AG04449 (cell line): ENCODE measurements around the gene WFDC2.
A peak's percentile ranks its signal among the peaks of the same experiment; 100 is the strongest.

Experiments
- CTCF ChIA-PET: fragments of 350-600 bp; formaldehyde crosslinking; extraction: SDS; loops from one replicate; lab custom pipeline; 2021; ENCODE audit warnings: antibody characterized with exemption; lab: Yijun Ruan, JAX
- POLR2A ChIA-PET: fragments of 400-600, 350-600 bp; formaldehyde crosslinking; extraction: SDS; loops from one replicate; lab custom pipeline; 2020; ENCODE audit warnings: antibody characterized with exemption, inconsistent platforms; lab: Yijun Ruan, JAX
- DNase-seq: peaks from one replicate; pipeline ENCODE4 v3.0.0-alpha.2; 2010; ENCODE audit warnings: low read depth, low spot score
- H3K4me3 ChIP-seq: 2 replicates; pipeline ENCODE4 v1.5.1; 2011; ENCODE audit warnings: low read depth, mild to moderate bottlenecking, control low read depth, low read length
- CTCF ChIP-seq: IDR thresholded peaks from one replicate; pipeline ENCODE4 v1.5.1; 2011; ENCODE audit warnings: mild to moderate bottlenecking, moderate library complexity, low read length, control low read depth, inconsistent platforms; ENCODE audit not compliant: insufficient read depth; ENCODE audit errors: missing control alignments

WFDC2 gene

DNA sequence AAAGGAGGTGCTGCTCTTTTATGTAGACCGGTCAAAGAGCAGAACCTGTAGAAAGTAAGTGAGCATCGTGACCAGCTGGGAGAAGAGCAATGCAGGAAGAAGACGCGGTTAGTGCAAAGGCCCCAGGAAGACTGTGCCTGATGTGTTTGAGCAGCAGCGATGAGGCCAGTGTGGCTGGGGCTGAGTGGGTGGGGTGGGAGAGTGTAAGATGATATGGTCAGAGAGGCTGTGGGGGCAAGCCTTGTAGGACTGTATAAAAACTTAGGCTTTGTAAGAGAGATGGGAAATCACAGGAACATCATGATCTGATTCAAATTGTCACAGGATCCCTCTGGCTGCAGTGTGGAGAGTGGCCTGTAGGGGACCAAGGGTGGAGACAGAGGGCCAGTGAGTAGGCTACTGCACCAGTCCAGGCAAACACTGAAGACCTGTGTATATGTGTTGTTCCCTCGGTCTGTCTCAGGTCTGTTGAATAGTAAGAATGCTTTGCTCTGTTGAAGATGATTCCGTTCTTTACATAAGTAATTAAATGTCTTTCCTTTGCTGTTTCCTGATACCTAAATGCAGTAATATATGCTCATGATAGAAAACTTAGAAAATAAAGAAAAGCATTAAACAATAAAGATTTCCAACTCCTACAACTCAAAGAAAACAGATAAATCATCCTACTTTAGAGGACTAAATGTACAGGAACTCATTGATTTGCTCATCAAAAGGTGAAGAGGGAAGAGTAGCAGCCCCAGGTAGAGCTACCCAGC, 23.6 kb upstream of the WFDC2 start:
- DNase-seq = no peak
- no peak overlapping the region for H3K4me3 ChIP-seq
- TF ChIP-seq CTCF = peak; percentile 56
- POLR2A ChIA-PET = no interaction called here
- CTCF ChIA-PET = interaction anchor here (0.9 to 7.4 kb wide), 13 partner anchors 8 to 325 kb away, joined by 3 to 101 read pairs (median 4); partner anchors contain the start of gene SYS1

GRCh38 chr20:45448270-45448669, 21.3 kb upstream of the WFDC2 start:
- CTCF ChIA-PET = interaction anchor here (4.4 to 7.4 kb wide), 3 partner anchors 10 to 130 kb away, joined by 36 to 101 read pairs (median 67); no protein-coding TSS in a partner anchor
- no peak for TF ChIP-seq CTCF
- no peak for DNase-seq
- POLR2A ChIA-PET = no interaction called here
- no peak overlapping the region for H3K4me3 ChIP-seq

DNA sequence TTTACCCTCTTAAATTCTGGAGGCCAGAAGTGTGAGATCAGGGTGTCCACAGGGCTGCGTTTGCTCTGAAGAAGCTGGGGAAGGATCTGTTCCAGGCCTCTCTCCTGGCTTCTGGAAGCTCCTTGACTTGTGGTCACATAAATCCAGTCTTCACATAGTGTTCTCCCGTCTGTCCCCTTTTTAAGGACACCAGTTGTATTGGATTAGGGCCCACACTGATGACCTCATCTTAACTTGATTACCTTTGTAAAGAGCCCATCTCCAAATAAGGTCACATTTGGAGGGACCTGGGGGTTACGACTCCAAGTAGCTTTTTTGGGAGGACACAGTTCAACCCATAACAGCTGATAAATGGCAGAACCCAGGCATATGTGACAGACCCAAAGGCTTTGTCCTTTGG, 20.0 kb upstream of the WFDC2 start:
- CTCF ChIA-PET = interaction anchor here (0.9 to 7.4 kb wide), 21 partner anchors 10 to 321 kb away, joined by 3 to 101 read pairs (median 8); partner anchors contain the start of genes DBNDD2 and SYS1
- no peak for DNase-seq
- H3K4me3 ChIP-seq = no peak overlapping the region
- TF ChIP-seq CTCF = no peak
- POLR2A ChIA-PET = no interaction called here

- peak; percentile 49 for TF ChIP-seq CTCF
- POLR2A ChIA-PET = no interaction called here
- no peak overlapping the region for H3K4me3 ChIP-seq
- CTCF ChIA-PET = interaction anchor here (0.6 to 7.4 kb wide), 24 partner anchors 10 to 321 kb away, joined by 3 to 101 read pairs (median 7); partner anchors contain the start of genes DBNDD2 and SYS1
- no peak for DNase-seq
These were observed 19.3 kb upstream of the WFDC2 start for GRCh38 chr20:45450097-45450818.

GRCh38 chr20:45452238-45452637, 17.3 kb upstream of the WFDC2 start:
- ChIA-PET POLR2A (no interaction called here), CTCF (interaction anchor here (0.7 to 4.4 kb wide), 11 partner anchors 13 to 318 kb away, joined by 3 to 36 read pairs (median 7); partner anchors contain the start of gene SYS1)
- no peak overlapping the region for H3K4me3 ChIP-seq
- no peak for DNase-seq
- no peak for TF ChIP-seq CTCF
